T-cell (primary cell): Measurements from ENCODE around the gene BCL2. TPM values are rescaled to one million over a fixed set of nuclear protein-coding genes. Genes with fewer than 3 reads are reported as not detected.
A peak's percentile ranks its signal among the peaks of the same experiment; 100 is the strongest.

Source experiments
- ATAC-seq, 4 experiments: fragments of 200-7000 bp in 3 of 4; fragments of 150-1000 bp in 1 of 4; cut with Tn5 transposase; replicated peaks in 1 of 4; 1 replicate in 3 of 4; 2 replicates in 1 of 4; pipeline ENCODE4 v1.10.0; 2021; ENCODE audit warnings: moderate library complexity in 3 of 4, mild to moderate bottlenecking in 2 of 4, moderate number of reproducible peaks in 1 of 4
- CTCF ChIA-PET, 2 donors: fragments of 300-600 bp; sonication (Branson Sonifier 250); formaldehyde crosslinking; loops; one replicate each; lab custom pipeline; 2022; ENCODE audit warnings: antibody characterized with exemption in 2 of 2; lab: Charles Lee
- POLR2A ChIA-PET, 2 donors: fragments of 300-600 bp; sonication (Branson Sonifier 250); formaldehyde crosslinking; loops; one replicate each; lab custom pipeline; 2022; ENCODE audit warnings: antibody characterized with exemption in 2 of 2; lab: Charles Lee
- DNase-seq, 35 experiments: peaks; one replicate each; pipeline versions ENCODE4 v3.0.0 to v3.0.0-alpha.2; 2013 to 2023
- H3K27ac ChIP-seq: one replicate; pipeline ENCODE4 v1.5.1; 2013; ENCODE audit warnings: low read length
- H3K27me3 ChIP-seq, 2 experiments: replicated peaks in 1 of 2; 1 replicate in 1 of 2; 2 replicates in 1 of 2; pipeline versions ENCODE4 v1.6.1 to v1.7.0; 2013; ENCODE audit warnings: low read length in 1 of 2, mixed read lengths in 1 of 2; ENCODE audit not compliant: control insufficient read depth in 2 of 2, insufficient read depth in 2 of 2; ENCODE audit errors: extremely low read depth in 1 of 2
- H3K36me3 ChIP-seq, 2 donors: 1 replicate in 1 of 2; 2 replicates in 1 of 2; pipeline versions ENCODE4 v1.6.1 to v1.7.0; 2013; ENCODE audit warnings: low read length in 1 of 2; ENCODE audit not compliant: control insufficient read depth in 2 of 2, insufficient read depth in 1 of 2; ENCODE audit errors: extremely low read depth in 1 of 2
- H3K4me1 ChIP-seq, 2 experiments: 1 replicate in 1 of 2; 2 replicates in 1 of 2; pipeline versions ENCODE4 v1.6.1 to v1.7.0; 2013; ENCODE audit warnings: low read length in 2 of 2, mixed read lengths in 1 of 2; ENCODE audit not compliant: insufficient read depth in 2 of 2, control insufficient read depth in 1 of 2; ENCODE audit errors: extremely low read depth in 1 of 2
- H3K4me3 ChIP-seq, 2 donors: 1 replicate in 1 of 2; 2 replicates in 1 of 2; pipeline versions ENCODE4 v1.5.1 to v1.7.0; 2013; ENCODE audit warnings: mild to moderate bottlenecking in 2 of 2, low read length in 1 of 2, moderate library complexity in 1 of 2; ENCODE audit not compliant: control insufficient read depth in 1 of 2; ENCODE audit errors: extremely low read depth in 1 of 2
- H3K9me3 ChIP-seq: 2 replicates; pipeline ENCODE4 v1.7.0; 2013
- H3K27ac Mint-ChIP-seq, 2 donors: one replicate each; pipeline ENCODE4 v1.8.0; 2020 to 2021; ENCODE audit warnings: mild to moderate bottlenecking in 2 of 2, mixed read lengths in 2 of 2
- H3K27me3 Mint-ChIP-seq, 2 donors: one replicate each; pipeline ENCODE4 v1.8.0; 2021 to 2022; ENCODE audit warnings: mixed read lengths in 2 of 2
- H3K36me3 Mint-ChIP-seq: one replicate; pipeline ENCODE4 v1.8.0; 2021; ENCODE audit warnings: mixed read lengths
- H3K4me1 Mint-ChIP-seq, 3 donors: one replicate each; pipeline ENCODE4 v1.8.0; 2020 to 2022; ENCODE audit warnings: mixed read lengths in 3 of 3, mild to moderate bottlenecking in 1 of 3
- H3K4me3 Mint-ChIP-seq, 3 donors: one replicate each; pipeline ENCODE4 v1.8.0; 2020 to 2022; ENCODE audit warnings: mild to moderate bottlenecking in 3 of 3, mixed read lengths in 3 of 3, moderate library complexity in 3 of 3
- H3K9me3 Mint-ChIP-seq, 3 donors: one replicate each; pipeline ENCODE4 v1.8.0; 2020 to 2022; ENCODE audit warnings: mixed read lengths in 3 of 3
- WGBS: methylation state at CpG from one replicate; pipeline ENCODE4 v1.1.5; 2013; ENCODE audit warnings: missing lambda C conversion rate; ENCODE audit not compliant: insufficient coverage; 5-methylcytosine and 5-hydroxymethylcytosine counted together
- total RNA-seq, 35 experiments: library from RNA in 6 of 35; stranded (reverse) in 6 of 35; fragments of 120-200 nt in 1 of 35; gene quantifications; one replicate each; pipeline versions ENCODE4 v1.2.1 to v1.2.4 and lab custom pipeline; 2013 to 2026

Gene BCL2
- total RNA-seq, 5 donors from 2014 or later (not counting 1 experiment from before 2014, with no cell fraction given): 113 to 201 (median 123) TPM

GRCh38 chr18:63346031-63346430 lies 26.5 kb upstream of the BCL2 start:
- no peaks in the 10 kb centered on the region for H3K27me3 ChIP-seq
- H3K36me3 Mint-ChIP-seq: peaks cover 63% of the 10 kb centered on the region
- 98% methylated on average over 5 of the region's 7 CpGs for WGBS
- ATAC-seq (no peak), DNase-seq (no peak)
- H3K36me3 ChIP-seq: peaks cover 5 to 61% of the 10 kb centered on the region in 2 donors
- no peak overlapping the region for H3K27ac Mint-ChIP-seq
- H3K4me3 Mint-ChIP-seq: no peak overlapping the region
- no peaks in the 10 kb centered on the region for H3K9me3 ChIP-seq
- no peak overlapping the region for H3K4me3 ChIP-seq
- POLR2A ChIA-PET: no interaction called here
- H3K27ac ChIP-seq: no peak overlapping the region
- H3K9me3 Mint-ChIP-seq: no peaks in the 10 kb centered on the region
- H3K4me1 ChIP-seq: no peaks in the 10 kb centered on the region
- H3K4me1 Mint-ChIP-seq: peaks cover 2 to 6% (median 2%) of the 10 kb centered on the region in 3 donors
- no peaks in the 10 kb centered on the region for H3K27me3 Mint-ChIP-seq
- CTCF ChIA-PET: interaction anchor here in 1 of 2 donors (0.7 kb wide), 1 partner anchor 21 kb away, joined by 7 read pairs; no protein-coding TSS in a partner anchor

GRCh38 chr18:63344918-63345317 lies 25.3 kb upstream of the BCL2 start:
- no peaks in the 10 kb centered on the region for H3K9me3 ChIP-seq
- H3K36me3 ChIP-seq: peaks cover 5 to 56% of the 10 kb centered on the region in 2 donors
- Mint-ChIP-seq H3K36me3 (peaks cover 60% of the 10 kb centered on the region), H3K9me3 (no peaks in the 10 kb centered on the region), H3K4me1 (peaks cover 2 to 11% (median 3%) of the 10 kb centered on the region in 3 donors), H3K27me3 (no peaks in the 10 kb centered on the region), H3K27ac (peak overlapping the region in 1 of 2 donors; percentile 41), H3K4me3 (no peak overlapping the region)
- no peak for DNase-seq
- ChIA-PET CTCF (interaction anchor here in 1 of 2 donors (0.6 kb wide), 1 partner anchor 94 kb away, joined by 5 read pairs; no protein-coding TSS in a partner anchor), POLR2A (no interaction called here)
- ATAC-seq: no peak
- 100% methylated on average over 2 of the region's 2 CpGs for WGBS
- H3K4me1 ChIP-seq: no peaks in the 10 kb centered on the region
- H3K4me3 ChIP-seq: no peak overlapping the region
- H3K27ac ChIP-seq: no peak overlapping the region
- H3K27me3 ChIP-seq: no peaks in the 10 kb centered on the region

DNA sequence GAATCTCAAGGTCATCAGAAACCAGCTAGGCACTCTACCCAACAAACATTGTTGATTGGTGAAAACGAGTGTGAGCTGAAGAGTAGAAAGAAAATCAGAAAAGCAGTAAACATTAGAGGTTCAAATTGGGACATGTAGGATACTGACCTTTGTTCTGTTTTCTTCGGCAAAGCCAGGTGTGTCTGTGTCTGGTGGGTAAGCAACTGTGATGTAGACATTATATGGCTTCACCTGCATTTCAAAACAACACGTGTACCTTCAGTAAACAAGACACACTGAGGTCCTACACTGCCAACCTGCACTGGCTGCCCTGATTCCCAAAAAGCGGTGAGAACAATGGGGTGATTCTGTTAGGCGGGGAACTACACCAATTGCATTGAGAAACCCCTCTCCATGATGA lies 24.7 kb upstream of the BCL2 start:
- DNase-seq: no peak
- Histone ChIP-seq H3K9me3 (no peaks in the 10 kb centered on the region), H3K4me1 (no peaks in the 10 kb centered on the region), H3K27ac (no peak overlapping the region), H3K4me3 (no peak overlapping the region), H3K36me3 (peaks cover 5 to 50% of the 10 kb centered on the region in 2 donors), H3K27me3 (no peaks in the 10 kb centered on the region)
- ChIA-PET CTCF (interaction anchor here in 1 of 2 donors (0.6 kb wide), 2 partner anchors 31 to 95 kb away, joined by 3 to 5 read pairs; no protein-coding TSS in a partner anchor), POLR2A (no interaction called here)
- Mint-ChIP-seq H3K36me3 (peaks cover 54% of the 10 kb centered on the region), H3K27ac (no peak overlapping the region), H3K4me1 (peaks cover 2 to 14% (median 4%) of the 10 kb centered on the region in 3 donors), H3K9me3 (no peaks in the 10 kb centered on the region), H3K4me3 (no peak overlapping the region), H3K27me3 (no peaks in the 10 kb centered on the region)
- WGBS: 100% methylated on average over 1 of the region's 5 CpGs
- ATAC-seq: no peak

GRCh38 chr18:63342206-63342605 lies 22.6 kb upstream of the BCL2 start:
- no peak overlapping the region for H3K4me3 ChIP-seq
- peaks cover 5 to 45% of the 10 kb centered on the region in 2 donors for H3K36me3 ChIP-seq
- no peaks in the 10 kb centered on the region for H3K4me1 ChIP-seq
- no peaks in the 10 kb centered on the region for H3K9me3 Mint-ChIP-seq
- CTCF ChIA-PET: interaction anchor here (0.6 to 2.7 kb wide), 9 partner anchors 25 to 330 kb away, joined by 3 to 17 read pairs (median 4); no protein-coding TSS in a partner anchor
- DNase-seq (peak in 13 of 35 experiments; percentile 15 to 52 (median 26)), ATAC-seq (peak in 2 of 4 experiments; percentile 57 to 63)
- no peaks in the 10 kb centered on the region for H3K9me3 ChIP-seq
- POLR2A ChIA-PET: interaction anchor here in 1 of 2 donors (0.6 kb wide), 1 partner anchor 23 kb away, joined by 3 read pairs; no protein-coding TSS in a partner anchor
- H3K27me3 ChIP-seq: no peaks in the 10 kb centered on the region
- H3K27ac Mint-ChIP-seq: no peak overlapping the region
- H3K4me3 Mint-ChIP-seq: no peak overlapping the region
- H3K4me1 Mint-ChIP-seq: peaks cover 2 to 14% (median 4%) of the 10 kb centered on the region in 3 donors
- 45% methylated on average over 5 of the region's 5 CpGs for WGBS
- H3K36me3 Mint-ChIP-seq: peaks cover 51% of the 10 kb centered on the region
- H3K27ac ChIP-seq: no peak overlapping the region
- H3K27me3 Mint-ChIP-seq: no peaks in the 10 kb centered on the region

- H3K27me3 ChIP-seq: no peaks in the 10 kb centered on the region
- POLR2A ChIA-PET: no interaction called here
- Mint-ChIP-seq H3K36me3 (peaks cover 49% of the 10 kb centered on the region), H3K27ac (no peak overlapping the region), H3K27me3 (no peaks in the 10 kb centered on the region), H3K9me3 (no peaks in the 10 kb centered on the region), H3K4me3 (no peak overlapping the region), H3K4me1 (peaks cover 2 to 10% (median 4%) of the 10 kb centered on the region in 3 donors)
- WGBS: 0% methylated on average over 1 of the region's 4 CpGs
- H3K36me3 ChIP-seq: peaks cover 6 to 41% of the 10 kb centered on the region in 2 donors
- ATAC-seq (peak in 2 of 4 experiments; percentile 52 to 82), DNase-seq (peak in 28 of 35 experiments; percentile 7 to 75 (median 42))
- no peak overlapping the region for H3K27ac ChIP-seq
- no peaks in the 10 kb centered on the region for H3K9me3 ChIP-seq
- CTCF ChIA-PET: interaction anchor here (0.5 to 2.7 kb wide), 14 partner anchors 12 to 734 kb away, joined by 3 to 17 read pairs (median 4); partner anchors contain the start of gene PHLPP1 (in 2 of the 2)
- H3K4me1 ChIP-seq: no peaks in the 10 kb centered on the region
- H3K4me3 ChIP-seq: no peak overlapping the region
Measured at GRCh38 chr18:63339920-63340484, 20.4 kb upstream of the BCL2 start.

- H3K9me3 ChIP-seq: no peaks in the 10 kb centered on the region
- ChIA-PET CTCF (interaction anchor here in 1 of 2 donors (0.6 to 0.9 kb wide), 2 partner anchors 205 to 320 kb away, joined by 3 to 8 read pairs; no protein-coding TSS in a partner anchor), POLR2A (no interaction called here)
- peaks cover 10 to 29% of the 10 kb centered on the region in 2 donors for H3K36me3 ChIP-seq
- no peaks in the 10 kb centered on the region for H3K27me3 ChIP-seq
- no peaks in the 10 kb centered on the region for H3K4me1 ChIP-seq
- H3K4me1 Mint-ChIP-seq: peaks cover 0 to 8% (median 2%) of the 10 kb centered on the region in 3 donors
- DNase-seq (no peak), ATAC-seq (no peak)
- WGBS: 81% methylated on average over 3 of the region's 8 CpGs
- no peak overlapping the region for H3K4me3 Mint-ChIP-seq
- H3K9me3 Mint-ChIP-seq: no peaks in the 10 kb centered on the region
- H3K27ac ChIP-seq: no peak overlapping the region
- H3K27me3 Mint-ChIP-seq: no peaks in the 10 kb centered on the region
- H3K36me3 Mint-ChIP-seq: peaks cover 47% of the 10 kb centered on the region
- no peak overlapping the region for H3K27ac Mint-ChIP-seq
- H3K4me3 ChIP-seq: no peak overlapping the region
Measured at GRCh38 chr18:63336366-63337099, 17.0 kb upstream of the BCL2 start.
